HG03342 (cell line): ENCODE results near the gene NFATC2.
A peak's percentile ranks its signal among the peaks of the same experiment; 100 is the strongest.

Experiments used
- ATAC-seq: cut with Tn5 transposase; IDR thresholded peaks from one replicate; pipeline ENCODE4 v1.9.1; 2021; ENCODE audit warnings: mild to moderate bottlenecking, moderate library complexity; ENCODE audit not compliant: unreplicated experiment

Gene NFATC2

GRCh38 chr20:51457533-51457932, 85.0 kb downstream of the NFATC2 start:
- no peak for ATAC-seq

DNA sequence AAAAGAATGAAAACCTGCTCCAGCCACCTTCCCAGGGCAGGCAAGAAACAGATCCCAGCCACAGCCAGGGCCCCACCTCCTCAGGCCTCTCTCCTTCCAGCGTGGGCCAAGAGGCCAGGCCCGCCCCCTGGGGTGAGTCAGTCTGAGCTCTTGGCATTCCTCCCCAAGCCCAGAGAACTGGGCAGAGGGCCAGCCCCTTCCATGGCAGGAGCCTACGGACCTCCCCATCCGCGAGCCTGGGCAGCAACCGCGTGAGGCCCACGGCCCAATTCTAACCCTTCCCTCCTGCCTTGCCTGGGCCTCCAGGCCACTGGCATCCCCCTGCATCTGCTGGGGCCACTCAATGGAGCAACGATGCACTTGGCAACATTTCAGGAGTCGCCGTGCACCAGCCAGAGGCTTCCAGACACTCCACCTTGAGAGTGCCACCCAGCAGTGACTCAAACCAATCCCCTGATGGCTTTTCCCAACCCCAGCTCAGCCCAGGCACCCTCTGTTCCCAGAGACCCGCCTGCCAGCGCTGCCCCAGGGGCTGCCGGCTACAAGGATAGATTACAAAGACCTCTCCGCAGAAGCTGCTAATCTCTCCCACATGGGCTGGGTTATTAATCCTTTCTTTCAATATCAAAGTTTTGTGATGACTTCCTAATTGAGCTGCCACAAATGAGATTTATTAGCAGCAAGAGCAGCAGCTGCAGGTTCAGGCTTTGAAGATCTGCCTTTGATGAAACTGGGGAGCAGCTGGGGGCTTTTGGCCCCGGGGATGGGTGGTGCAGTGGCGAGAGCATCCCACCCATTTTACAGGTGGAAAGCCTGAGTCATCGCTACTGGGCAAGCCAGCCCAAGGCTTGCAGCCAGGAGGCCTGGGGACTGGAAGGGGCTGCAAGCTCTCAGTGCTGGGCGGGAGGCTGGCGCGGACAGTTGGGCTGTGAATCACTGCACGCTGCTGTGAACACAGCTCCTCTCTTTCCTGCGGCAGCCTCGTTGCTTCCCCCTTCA, 85.7 kb downstream of the NFATC2 start:
- no peak for ATAC-seq

DNA sequence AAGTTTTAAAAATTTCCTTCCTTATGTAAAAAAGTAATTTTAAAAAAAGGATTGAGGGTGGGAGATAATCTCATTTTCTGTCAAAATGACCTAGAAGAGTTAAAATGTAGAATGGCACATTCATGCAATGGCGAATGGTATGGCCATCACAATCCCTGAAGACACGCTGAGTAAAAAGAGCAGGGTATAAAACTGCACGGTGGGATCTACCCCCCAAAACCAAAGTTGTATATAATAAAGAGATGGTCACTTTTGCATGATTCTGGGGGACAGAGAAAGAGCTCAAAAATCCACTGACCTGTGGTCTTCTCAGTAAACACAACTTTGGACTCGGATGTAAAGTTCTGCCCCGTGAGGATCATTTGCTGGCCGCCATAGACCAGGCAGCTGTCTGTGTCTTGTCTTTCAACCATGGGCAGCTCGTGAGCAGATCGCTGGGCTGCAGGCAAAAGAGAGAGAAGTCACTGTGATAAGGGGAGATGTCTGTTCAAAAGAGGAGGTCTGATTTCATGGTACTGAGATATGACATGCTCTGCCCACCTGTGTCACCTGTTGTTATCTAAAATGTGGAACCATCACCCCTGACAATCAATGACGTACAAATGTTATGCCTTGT, 88.2 kb downstream of the NFATC2 start:
- no peak for ATAC-seq

DNA sequence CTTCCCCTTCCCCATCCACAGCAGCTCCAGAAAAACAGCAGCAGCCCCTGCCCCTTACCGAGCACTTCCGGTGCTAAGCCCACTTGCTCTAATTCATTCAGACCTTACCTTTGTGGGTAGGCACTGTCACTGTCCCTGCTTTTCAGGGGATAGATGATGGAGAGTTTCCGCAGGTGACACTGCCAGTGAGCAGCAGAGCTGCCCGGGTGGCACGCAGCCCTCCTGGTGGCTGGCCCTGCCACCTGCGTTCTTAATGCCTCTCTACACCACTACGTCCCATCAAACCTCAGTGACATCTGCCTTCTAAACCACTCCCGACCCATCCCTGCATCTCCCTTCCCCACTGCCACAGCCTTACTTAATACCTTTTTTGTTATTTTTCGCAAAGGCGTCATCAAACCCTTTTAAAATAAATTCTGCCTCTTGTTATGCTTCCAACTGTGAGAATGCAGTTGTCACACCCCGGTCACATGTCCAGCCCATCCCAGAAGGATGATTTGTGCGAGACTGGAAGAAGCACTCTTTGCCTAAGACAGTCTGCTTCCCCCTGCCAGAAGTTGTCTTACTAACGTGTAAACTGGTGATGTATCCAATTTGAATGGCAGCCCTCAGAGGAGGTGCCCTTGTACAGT, 89.7 kb downstream of the NFATC2 start:
- ATAC-seq: no peak

GRCh38 chr20:51452091-51452613, 90.4 kb downstream of the NFATC2 start:
- no peak for ATAC-seq

GRCh38 chr20:51451484-51451883, 91.0 kb downstream of the NFATC2 start:
- ATAC-seq: no peak

- no peak for ATAC-seq
Measured at GRCh38 chr20:51450984-51451383, 91.5 kb downstream of the NFATC2 start.

DNA sequence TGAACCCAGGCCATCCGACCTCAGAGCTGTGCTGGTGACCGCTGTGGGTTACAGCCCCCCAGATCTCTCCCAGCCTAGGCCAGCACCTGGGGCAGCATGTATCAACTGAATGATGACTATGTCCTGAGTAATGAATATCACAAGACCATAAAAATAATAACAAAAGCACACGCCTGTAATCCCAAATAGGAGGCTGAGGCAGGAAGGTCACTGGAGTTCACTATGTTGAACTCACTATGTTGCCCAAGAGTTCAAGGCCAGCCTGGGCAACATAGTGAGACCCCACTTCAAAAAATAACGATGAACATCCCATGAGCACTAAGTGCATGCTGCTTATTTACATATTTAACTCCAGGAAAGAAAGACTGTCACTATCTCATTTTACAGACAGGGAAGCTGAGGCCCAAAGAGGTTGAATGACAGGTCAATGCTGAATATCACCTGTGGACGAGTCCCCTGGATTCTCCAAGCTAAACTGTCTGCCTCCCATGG, 92.3 kb downstream of the NFATC2 start:
- no peak for ATAC-seq

DNA sequence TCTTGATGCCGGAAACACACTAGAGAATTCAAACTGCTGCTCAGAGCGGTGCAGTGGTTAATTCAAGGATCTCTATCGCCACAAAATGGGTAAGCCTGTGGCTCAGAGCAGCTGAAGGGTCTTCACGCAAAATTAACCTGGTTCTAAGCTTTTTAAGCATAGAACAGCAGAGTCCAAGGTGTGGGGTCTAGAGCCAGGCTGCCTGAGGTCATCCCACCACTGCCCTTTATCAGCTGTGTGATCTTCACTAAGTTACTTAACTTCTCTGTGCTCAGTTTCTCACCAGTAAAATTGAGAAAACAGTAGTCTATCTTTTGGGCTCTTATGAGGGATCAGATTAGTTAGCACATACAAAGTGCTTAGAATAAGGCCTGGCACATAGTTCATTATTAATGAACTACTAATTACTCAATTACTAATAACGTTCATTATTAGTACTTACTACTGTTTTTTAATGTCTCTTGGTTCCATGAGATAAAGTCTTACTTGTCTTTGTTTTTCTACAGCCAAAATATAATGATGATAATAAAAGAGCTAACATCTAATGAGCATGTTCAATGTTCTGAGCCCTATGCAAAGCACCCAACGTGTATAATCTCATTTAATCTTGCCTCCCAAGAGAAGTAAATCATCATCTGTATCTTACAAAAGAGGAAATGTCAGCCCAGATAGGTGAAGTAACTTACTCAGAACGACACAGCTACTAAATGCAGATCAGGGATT, 92.9 kb downstream of the NFATC2 start:
- no peak for ATAC-seq

DNA sequence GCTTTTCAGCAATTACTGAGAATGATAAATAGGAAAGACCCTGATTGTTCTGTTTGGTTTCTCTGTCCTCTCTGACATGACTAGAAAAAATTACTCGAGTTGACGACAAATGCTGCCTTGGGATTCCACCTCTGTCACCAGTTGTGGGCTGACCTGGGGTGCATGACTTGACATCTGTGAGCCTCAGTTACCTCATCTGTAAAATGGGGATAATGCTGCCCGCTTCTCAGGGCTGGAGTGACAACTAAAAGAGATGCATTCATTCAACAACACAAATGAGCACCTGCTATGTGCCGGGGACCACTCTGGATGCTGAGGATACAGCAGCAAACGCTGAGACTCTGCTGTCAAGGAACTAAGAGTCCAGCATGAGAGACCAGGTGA, 94.8 kb downstream of the NFATC2 start:
- no peak for ATAC-seq

DNA sequence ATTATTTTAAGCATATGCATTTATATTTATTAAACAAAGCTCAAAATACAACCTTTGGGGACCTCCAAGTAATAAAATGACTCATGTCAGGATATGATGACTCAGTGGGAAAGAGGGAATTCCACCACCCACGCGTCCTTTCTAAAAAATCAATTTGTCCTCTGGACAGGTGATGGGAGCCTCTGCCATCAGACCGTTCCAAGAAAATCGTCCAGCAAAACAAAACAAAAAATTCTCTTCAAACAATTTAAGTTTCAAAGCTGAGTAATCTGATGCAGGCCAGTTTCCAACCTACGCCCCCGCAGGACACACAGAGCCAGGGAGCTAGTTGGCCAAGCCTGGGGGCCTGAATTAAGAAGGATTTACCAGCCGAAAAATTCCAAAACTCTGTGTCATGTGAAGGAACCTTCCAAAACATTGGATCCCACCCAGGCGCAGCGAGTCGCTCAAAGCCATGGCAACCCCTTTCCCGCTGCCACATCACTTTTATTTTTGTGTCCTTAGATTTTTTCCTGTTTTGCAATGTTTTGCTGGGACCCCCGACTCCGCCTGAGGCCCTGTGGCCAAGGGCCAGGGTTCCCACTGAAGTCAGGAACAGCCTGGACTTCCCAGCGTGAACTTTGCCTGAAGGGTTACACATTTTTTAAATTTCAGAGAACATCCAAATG, 95.3 kb downstream of the NFATC2 start:
- no peak for ATAC-seq

- ATAC-seq: no peak
Measured at GRCh38 chr20:51446656-51447055, 95.9 kb downstream of the NFATC2 start.

GRCh38 chr20:51446230-51446629, 96.3 kb downstream of the NFATC2 start:
- no peak for ATAC-seq

DNA sequence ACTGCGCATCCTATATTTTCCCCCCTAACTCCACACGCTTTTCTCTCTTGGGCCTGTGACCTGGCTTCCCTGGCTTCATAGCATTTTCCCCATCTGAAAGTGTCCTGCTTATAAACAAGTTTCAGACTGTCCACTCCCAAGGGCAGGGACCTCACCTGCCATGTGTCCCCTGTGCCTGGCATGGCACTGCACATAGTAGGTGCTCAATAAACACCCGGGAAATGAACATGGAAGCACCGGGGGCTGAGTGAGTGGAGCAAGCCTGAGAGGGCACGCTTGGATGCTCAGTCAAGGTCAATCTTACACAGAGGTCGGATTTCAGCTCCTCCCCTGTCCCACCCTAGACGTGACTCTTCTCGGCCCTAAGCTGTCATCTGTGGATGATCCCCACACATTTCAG, 96.9 kb downstream of the NFATC2 start:
- ATAC-seq: no peak

DNA sequence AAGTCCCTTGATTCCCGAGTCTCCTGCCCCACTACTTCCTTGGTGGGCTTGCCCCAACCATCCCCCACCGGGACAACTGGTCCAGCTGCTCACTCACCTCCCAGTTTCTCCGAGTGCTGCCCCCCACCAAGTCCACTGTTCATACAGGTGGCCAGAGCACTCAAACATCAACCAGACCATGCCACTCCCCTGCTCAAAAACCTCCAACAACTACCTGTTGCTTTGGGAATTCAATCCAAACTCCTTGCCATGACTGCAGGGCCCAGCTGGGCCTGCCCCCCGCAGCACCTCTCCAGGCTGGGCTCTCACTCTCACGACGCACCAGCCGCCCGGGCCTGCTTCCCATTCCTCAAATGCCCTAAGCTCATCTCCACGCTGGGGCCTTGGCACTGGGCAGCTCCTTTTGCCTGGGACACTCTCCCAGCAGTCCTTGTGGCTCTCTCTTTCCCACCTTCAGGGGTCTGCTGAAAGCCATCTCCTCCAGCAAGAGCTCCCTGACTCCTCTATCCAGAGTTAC, 97.5 kb downstream of the NFATC2 start:
- no peak for ATAC-seq

GRCh38 chr20:51444467-51444866, 98.1 kb downstream of the NFATC2 start:
- no peak for ATAC-seq

- ATAC-seq: no peak
Measured at GRCh38 chr20:51442602-51443001, 99.9 kb downstream of the NFATC2 start.

GRCh38 chr20:51440589-51440988, 101.9 kb downstream of the NFATC2 start:
- ATAC-seq: peak; percentile 49

GRCh38 chr20:51439160-51439689, 103.3 kb downstream of the NFATC2 start:
- no peak for ATAC-seq

DNA sequence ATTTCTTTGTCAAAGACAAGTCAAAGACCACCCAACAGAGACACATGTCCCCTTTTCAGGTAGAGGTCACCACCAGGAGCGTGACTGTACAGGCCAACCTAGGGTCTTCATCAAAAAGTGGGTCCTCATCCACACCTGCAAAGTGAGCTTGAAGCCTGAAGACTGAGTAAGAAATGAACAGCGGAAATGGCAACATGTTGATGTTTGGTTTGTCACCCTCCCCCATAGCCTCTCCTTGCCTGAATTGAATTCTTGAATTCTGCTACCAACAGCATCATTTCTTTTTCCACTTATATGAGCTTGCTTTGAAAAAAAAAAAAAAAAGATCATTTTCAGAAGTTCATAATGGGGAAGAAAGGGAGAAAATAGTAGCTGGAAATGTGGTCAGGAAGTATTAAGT, 104.4 kb downstream of the NFATC2 start:
- ATAC-seq: no peak
